ENCODE results near the gene ABHD13.

ABHD13 gene

DNA sequence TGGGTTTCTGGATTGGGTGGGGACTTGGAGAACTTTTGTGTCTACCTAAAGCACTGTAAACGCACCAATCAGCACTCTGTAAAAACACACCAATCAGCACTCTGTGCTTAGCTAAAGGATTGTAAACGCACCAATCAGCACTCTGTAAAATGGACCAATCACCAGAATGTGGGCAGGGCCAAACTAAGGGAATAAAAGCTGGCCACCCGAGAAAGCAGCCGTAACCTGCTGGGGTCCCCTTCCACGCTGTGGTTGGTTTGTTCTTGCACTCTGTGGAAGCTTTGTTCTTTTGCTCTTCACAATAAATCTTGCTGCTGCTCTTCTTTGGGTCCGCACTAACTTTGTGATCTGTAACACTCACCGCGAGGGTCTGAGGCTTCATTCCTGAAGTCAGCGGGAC lies 40.1 kb upstream of the ABHD13 start:
- TF ChIP-seq, protein P1, sequence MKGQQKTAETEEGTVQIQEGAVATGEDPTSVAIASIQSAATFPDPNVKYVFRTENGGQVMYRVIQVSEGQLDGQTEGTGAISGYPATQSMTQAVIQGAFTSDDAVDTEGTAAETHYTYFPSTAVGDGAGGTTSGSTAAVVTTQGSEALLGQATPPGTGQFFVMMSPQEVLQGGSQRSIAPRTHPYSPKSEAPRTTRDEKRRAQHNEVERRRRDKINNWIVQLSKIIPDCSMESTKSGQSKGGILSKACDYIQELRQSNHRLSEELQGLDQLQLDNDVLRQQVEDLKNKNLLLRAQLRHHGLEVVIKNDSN (IDR thresholded peaks at IDR 0.05) = no peak
- TF ChIP-seq NFIC (IDR thresholded peaks at IDR 0.05) (no peak), CREB1 (IDR thresholded peaks at IDR 0.05; ENCODE audit: low read depth) (no peak), CEBPB (IDR thresholded peaks at IDR 0.05) (no peak), YY1 (IDR thresholded peaks at IDR 0.05; ENCODE audit: low read depth) (no peak), RAD21 (IDR thresholded peaks at IDR 0.05; ENCODE audit: low read depth) (no peak), TCF12 (IDR thresholded peaks at IDR 0.05; ENCODE audit: low read depth) (no peak), EP300 (IDR thresholded peaks at IDR 0.05; ENCODE audit: borderline replicate concordance) (no peak)

DNA sequence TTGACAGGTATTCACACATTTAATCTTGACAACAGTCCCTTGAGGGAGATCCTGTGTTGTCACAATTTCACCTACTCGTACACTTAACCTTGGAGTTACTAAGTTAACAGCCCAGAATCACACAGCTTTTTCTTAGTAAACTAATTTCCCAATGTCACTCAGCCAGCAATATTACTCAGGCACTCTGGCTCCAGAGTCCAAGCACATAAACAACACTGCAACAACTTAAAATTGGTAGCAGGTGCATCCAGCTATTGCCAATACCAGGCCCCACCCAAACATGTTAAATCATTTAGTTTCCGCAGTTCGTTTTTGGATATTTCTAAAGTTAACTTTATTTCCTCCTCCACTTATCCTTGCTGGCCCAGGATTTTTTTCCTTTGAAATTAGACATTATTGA lies 35.5 kb upstream of the ABHD13 start:
- TF ChIP-seq NFIC (IDR thresholded peaks at IDR 0.05) (no peak), CREB1 (IDR thresholded peaks at IDR 0.05; ENCODE audit: low read depth) (no peak), RAD21 (IDR thresholded peaks at IDR 0.05; ENCODE audit: low read depth) (no peak), YY1 (IDR thresholded peaks at IDR 0.05; ENCODE audit: low read depth) (no peak), TAF1 (IDR thresholded peaks at IDR 0.05; ENCODE audit: low read depth) (no peak), FOXM1 (IDR thresholded peaks at IDR 0.05; ENCODE audit: borderline replicate concordance, low read depth) (no peak)
- TF ChIP-seq, protein P2, sequence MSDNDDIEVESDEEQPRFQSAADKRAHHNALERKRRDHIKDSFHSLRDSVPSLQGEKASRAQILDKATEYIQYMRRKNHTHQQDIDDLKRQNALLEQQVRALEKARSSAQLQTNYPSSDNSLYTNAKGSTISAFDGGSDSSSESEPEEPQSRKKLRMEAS (IDR thresholded peaks at IDR 0.05) = no peak

DNA sequence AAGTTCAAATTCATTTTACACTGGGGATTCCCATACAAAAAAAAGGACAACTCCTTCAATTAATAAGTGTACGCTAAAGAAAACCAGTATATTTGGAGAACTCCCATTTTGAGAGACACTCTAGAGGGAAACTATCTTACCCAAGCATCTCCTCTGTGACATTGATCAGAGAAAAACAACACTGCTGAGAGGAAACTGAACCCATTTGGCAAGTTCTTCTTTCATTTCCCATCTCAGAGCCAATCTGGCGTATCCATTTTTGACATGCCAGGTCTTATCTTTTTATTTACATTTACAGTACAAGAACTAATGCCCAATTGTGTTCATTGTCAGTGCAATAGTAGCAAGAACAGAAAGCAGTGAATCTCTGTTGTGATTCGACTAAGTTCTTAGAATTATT lies 33.0 kb upstream of the ABHD13 start:
- TF ChIP-seq CREB1 (IDR thresholded peaks at IDR 0.05; ENCODE audit: low read depth) (no peak), EP300 (IDR thresholded peaks at IDR 0.05; ENCODE audit: borderline replicate concordance) (no peak), ZBTB7A (IDR thresholded peaks at IDR 0.05; ENCODE audit: low read depth) (no peak), FOXM1 (IDR thresholded peaks at IDR 0.05; ENCODE audit: borderline replicate concordance, low read depth) (no peak), EGR1 (IDR thresholded peaks at IDR 0.05) (no peak), CEBPB (IDR thresholded peaks at IDR 0.05) (no peak), TAF1 (IDR thresholded peaks at IDR 0.05; ENCODE audit: low read depth) (no peak), TEAD4 (IDR thresholded peaks at IDR 0.05) (no peak), NFIC (IDR thresholded peaks at IDR 0.05) (no peak), TCF12 (IDR thresholded peaks at IDR 0.05; ENCODE audit: low read depth) (no peak)
- TF ChIP-seq, protein P2 (IDR thresholded peaks at IDR 0.05) = no peak
- TF ChIP-seq, protein P3, sequence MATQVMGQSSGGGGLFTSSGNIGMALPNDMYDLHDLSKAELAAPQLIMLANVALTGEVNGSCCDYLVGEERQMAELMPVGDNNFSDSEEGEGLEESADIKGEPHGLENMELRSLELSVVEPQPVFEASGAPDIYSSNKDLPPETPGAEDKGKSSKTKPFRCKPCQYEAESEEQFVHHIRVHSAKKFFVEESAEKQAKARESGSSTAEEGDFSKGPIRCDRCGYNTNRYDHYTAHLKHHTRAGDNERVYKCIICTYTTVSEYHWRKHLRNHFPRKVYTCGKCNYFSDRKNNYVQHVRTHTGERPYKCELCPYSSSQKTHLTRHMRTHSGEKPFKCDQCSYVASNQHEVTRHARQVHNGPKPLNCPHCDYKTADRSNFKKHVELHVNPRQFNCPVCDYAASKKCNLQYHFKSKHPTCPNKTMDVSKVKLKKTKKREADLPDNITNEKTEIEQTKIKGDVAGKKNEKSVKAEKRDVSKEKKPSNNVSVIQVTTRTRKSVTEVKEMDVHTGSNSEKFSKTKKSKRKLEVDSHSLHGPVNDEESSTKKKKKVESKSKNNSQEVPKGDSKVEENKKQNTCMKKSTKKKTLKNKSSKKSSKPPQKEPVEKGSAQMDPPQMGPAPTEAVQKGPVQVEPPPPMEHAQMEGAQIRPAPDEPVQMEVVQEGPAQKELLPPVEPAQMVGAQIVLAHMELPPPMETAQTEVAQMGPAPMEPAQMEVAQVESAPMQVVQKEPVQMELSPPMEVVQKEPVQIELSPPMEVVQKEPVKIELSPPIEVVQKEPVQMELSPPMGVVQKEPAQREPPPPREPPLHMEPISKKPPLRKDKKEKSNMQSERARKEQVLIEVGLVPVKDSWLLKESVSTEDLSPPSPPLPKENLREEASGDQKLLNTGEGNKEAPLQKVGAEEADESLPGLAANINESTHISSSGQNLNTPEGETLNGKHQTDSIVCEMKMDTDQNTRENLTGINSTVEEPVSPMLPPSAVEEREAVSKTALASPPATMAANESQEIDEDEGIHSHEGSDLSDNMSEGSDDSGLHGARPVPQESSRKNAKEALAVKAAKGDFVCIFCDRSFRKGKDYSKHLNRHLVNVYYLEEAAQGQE (IDR thresholded peaks at IDR 0.05; ENCODE audit: low read depth) = no peak

DNA sequence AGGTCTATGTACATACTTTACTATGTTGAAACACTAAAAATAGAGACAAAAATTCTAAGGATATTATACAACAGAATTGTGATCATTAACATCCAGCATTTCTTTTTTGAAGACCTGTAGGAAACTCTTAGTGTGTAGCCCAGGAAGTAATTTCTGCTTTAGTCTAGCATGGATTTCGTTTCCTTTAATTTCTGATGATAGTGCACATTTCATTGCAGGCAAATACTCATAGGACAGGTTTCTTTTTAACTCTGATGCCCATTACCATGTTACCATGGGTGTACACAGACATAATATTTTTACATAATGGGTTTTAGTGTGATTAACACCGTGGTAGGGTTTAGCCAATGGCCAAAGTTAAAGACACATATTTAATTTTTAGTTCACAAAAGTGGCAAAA lies 29.9 kb upstream of the ABHD13 start:
- TF ChIP-seq, protein P1 (IDR thresholded peaks at IDR 0.05) = no peak
- no peak for TF ChIP-seq NFIC (IDR thresholded peaks at IDR 0.05)
- no peak for TF ChIP-seq RAD21 (IDR thresholded peaks at IDR 0.05; ENCODE audit: low read depth)
- TF ChIP-seq, protein P2 (IDR thresholded peaks at IDR 0.05) = no peak

DNA sequence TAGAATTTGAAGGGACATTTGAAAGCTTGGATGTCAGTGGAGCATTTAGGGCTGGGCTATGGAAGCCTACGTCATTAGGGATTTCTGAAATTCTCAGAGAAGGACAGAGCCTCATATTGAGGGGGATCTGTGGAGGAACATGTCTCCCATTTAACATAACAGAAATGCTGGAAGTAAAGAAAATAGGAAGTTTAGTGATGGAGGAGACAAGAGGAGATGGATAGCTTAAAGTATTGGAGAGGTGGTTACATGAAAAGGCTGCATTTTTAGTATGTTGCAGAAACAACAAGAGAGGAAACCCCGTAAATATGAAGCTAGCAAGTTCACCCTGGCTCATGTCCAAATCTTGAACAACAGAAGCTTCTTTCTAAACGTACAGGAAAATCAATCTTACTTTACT lies 27.3 kb upstream of the ABHD13 start:
- TF ChIP-seq, protein P1 (IDR thresholded peaks at IDR 0.05) = no peak
- no peak for TF ChIP-seq ZBTB7A (IDR thresholded peaks at IDR 0.05; ENCODE audit: low read depth)
- no peak for TF ChIP-seq TAF1 (IDR thresholded peaks at IDR 0.05; ENCODE audit: low read depth)
- TF ChIP-seq, protein P3 (IDR thresholded peaks at IDR 0.05; ENCODE audit: low read depth) = no peak

DNA sequence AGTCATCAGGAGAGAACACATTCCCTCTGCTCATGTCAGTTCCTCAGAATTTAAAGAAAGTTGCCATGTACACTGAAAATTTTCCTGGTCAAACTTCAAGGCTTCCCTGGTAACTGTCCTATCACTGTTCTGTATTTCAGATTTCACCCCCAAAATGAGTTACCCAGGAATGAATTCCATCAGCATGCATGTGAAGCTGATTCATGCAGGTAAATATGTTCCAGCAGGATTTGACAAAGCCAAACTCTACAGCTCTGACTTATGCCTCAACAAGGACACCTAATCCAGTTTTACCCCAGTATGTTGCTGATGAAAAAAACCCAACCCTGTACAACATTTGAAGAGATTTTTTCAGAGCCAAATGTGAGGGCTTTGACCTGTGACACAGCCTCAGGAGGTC lies 24.4 kb upstream of the ABHD13 start:
- TF ChIP-seq, protein P3 (IDR thresholded peaks at IDR 0.05; ENCODE audit: low read depth) = no peak
- TF ChIP-seq TAF1 (IDR thresholded peaks at IDR 0.05; ENCODE audit: low read depth) (no peak), YY1 (IDR thresholded peaks at IDR 0.05; ENCODE audit: low read depth) (no peak), FOXM1 (IDR thresholded peaks at IDR 0.05; ENCODE audit: borderline replicate concordance, low read depth) (no peak), TEAD4 (IDR thresholded peaks at IDR 0.05) (no peak), EGR1 (IDR thresholded peaks at IDR 0.05) (no peak), RAD21 (IDR thresholded peaks at IDR 0.05; ENCODE audit: low read depth) (no peak), CEBPB (IDR thresholded peaks at IDR 0.05) (no peak), EP300 (IDR thresholded peaks at IDR 0.05; ENCODE audit: borderline replicate concordance) (no peak), ZBTB7A (IDR thresholded peaks at IDR 0.05; ENCODE audit: low read depth) (no peak)
- TF ChIP-seq, protein P1 (IDR thresholded peaks at IDR 0.05) = no peak
